ENCODE results near the gene CIB2. TPM values are rescaled to one million over a fixed set of nuclear protein-coding genes. Genes with fewer than 3 reads are reported as not detected.

The CIB2 gene
- total RNA-seq, 4 donors from 2014 or later, result 8.4 to 19.5 (median 9.5) TPM

GRCh38 chr15:78063217-78063616 lies 68.0 kb downstream of the CIB2 start:
- peak overlapping the region; percentile 87 to 98 (median 96) for H3K27ac ChIP-seq
- intact Hi-C loops (cut with DNase I; ENCODE audit: low total_unique reads), result no loop called here
- no peaks in the 10 kb centered on the region for H3K36me3 ChIP-seq
- in situ Hi-C loops (cut with MboI; ENCODE audit: low pct_ligation_motif_present in 1 of 4, low pct_unique_long_range_greater_than_20kb in 1 of 4, low sequenced_read_pairs in 3 of 4), result no loop called here
- H3K4me1 ChIP-seq, result peaks cover 53 to 97% (median 89%) of the 10 kb centered on the region in 4 donors
- TF ChIP-seq POLR2AphosphoS5 (IDR thresholded peaks at IDR 0.05) (no peak), EP300 (IDR thresholded peaks at IDR 0.05; ENCODE audit: low read depth) (no peak), POLR2A (IDR thresholded peaks at IDR 0.05) (no peak), CTCF (IDR thresholded peaks at IDR 0.05) (no peak)
- no peak overlapping the region for H3K4me3 ChIP-seq
- DNase-seq, result no peak
- H3K9me3 ChIP-seq, result no peaks in the 10 kb centered on the region
- H3K27me3 ChIP-seq, result no peaks in the 10 kb centered on the region

GRCh38 chr15:78061963-78062427 lies 69.2 kb downstream of the CIB2 start:
- Histone ChIP-seq H3K4me1 (peaks cover 52 to 97% (median 87%) of the 10 kb centered on the region in 4 donors), H3K27ac (peak overlapping the region; percentile 73 to 98 (median 80)), H3K4me3 (peak overlapping the region in 1 of 4 donors; percentile 20), H3K9me3 (no peaks in the 10 kb centered on the region), H3K27me3 (no peaks in the 10 kb centered on the region), H3K36me3 (no peaks in the 10 kb centered on the region)
- whole genome bisulfite sequencing, 2 donors (ENCODE audit: low coverage in 1 of 2), result 2 to 19% methylated on average over 3 to 6 of the region's 6 CpGs
- in situ Hi-C loops (cut with MboI; ENCODE audit: low pct_ligation_motif_present in 1 of 4, low pct_unique_long_range_greater_than_20kb in 1 of 4, low sequenced_read_pairs in 3 of 4) (no loop called here), intact Hi-C loops (cut with DNase I; ENCODE audit: low total_unique reads) (no loop called here)
- TF ChIP-seq CTCF (IDR thresholded peaks at IDR 0.05) (no peak), EP300 (IDR thresholded peaks at IDR 0.05; ENCODE audit: low read depth) (no peak), POLR2A (IDR thresholded peaks at IDR 0.05) (no peak), POLR2AphosphoS5 (IDR thresholded peaks at IDR 0.05) (no peak)
- no peak for DNase-seq

GRCh38 chr15:78060232-78060631 lies 71.0 kb downstream of the CIB2 start:
- in situ Hi-C loops (cut with MboI; ENCODE audit: low pct_ligation_motif_present in 1 of 4, low pct_unique_long_range_greater_than_20kb in 1 of 4, low sequenced_read_pairs in 3 of 4), result no loop called here
- Histone ChIP-seq H3K27me3 (no peaks in the 10 kb centered on the region), H3K27ac (peak overlapping the region; percentile 52 to 85 (median 72)), H3K9me3 (no peaks in the 10 kb centered on the region), H3K4me1 (peaks cover 54 to 97% (median 87%) of the 10 kb centered on the region in 4 donors), H3K4me3 (no peak overlapping the region), H3K36me3 (no peaks in the 10 kb centered on the region)
- 90 to 95% methylated on average over 2 to 5 of the region's 5 CpGs for WGBS, 2 donors (ENCODE audit: low coverage in 1 of 2)
- TF ChIP-seq EP300 (IDR thresholded peaks at IDR 0.05; ENCODE audit: low read depth) (no peak), CTCF (IDR thresholded peaks at IDR 0.05) (no peak), POLR2A (IDR thresholded peaks at IDR 0.05) (no peak), POLR2AphosphoS5 (IDR thresholded peaks at IDR 0.05) (no peak)
- intact Hi-C loops (cut with DNase I; ENCODE audit: low total_unique reads), result no loop called here
- no peak for DNase-seq

- Histone ChIP-seq H3K27ac (peak overlapping the region; percentile 52 to 85 (median 72)), H3K4me1 (peaks cover 53 to 96% (median 86%) of the 10 kb centered on the region in 4 donors), H3K9me3 (no peaks in the 10 kb centered on the region), H3K4me3 (no peak overlapping the region), H3K27me3 (no peaks in the 10 kb centered on the region), H3K36me3 (no peaks in the 10 kb centered on the region)
- 49% methylated on average over 3 of the region's 3 CpGs; no CpG with 5 or more reads in 1 of the 2 donors for WGBS, 2 donors (ENCODE audit: low coverage in 1 of 2)
- TF ChIP-seq POLR2A (IDR thresholded peaks at IDR 0.05) (no peak), POLR2AphosphoS5 (IDR thresholded peaks at IDR 0.05) (no peak), CTCF (IDR thresholded peaks at IDR 0.05) (no peak), EP300 (IDR thresholded peaks at IDR 0.05; ENCODE audit: low read depth) (no peak)
- no peak for DNase-seq
- intact Hi-C loops (cut with DNase I; ENCODE audit: low total_unique reads), result loop anchor here (10.0 kb wide), 1 partner anchor 676 kb away; no protein-coding TSS in a partner anchor
- in situ Hi-C loops (cut with MboI; ENCODE audit: low pct_ligation_motif_present in 1 of 4, low pct_unique_long_range_greater_than_20kb in 1 of 4, low sequenced_read_pairs in 3 of 4), result no loop called here
Measured at GRCh38 chr15:78059110-78059839, 72.0 kb downstream of the CIB2 start.

Data from transverse colon (tissue), 4 donors.